ENCODE results near the gene GPAT3. TPM values are rescaled to one million over a fixed set of nuclear protein-coding genes. Genes with fewer than 3 reads are reported as not detected.

Gene GPAT3
- total and polyA plus RNA-seq, 4 donors = 2.5 to 11.6 (median 7.6) TPM

DNA sequence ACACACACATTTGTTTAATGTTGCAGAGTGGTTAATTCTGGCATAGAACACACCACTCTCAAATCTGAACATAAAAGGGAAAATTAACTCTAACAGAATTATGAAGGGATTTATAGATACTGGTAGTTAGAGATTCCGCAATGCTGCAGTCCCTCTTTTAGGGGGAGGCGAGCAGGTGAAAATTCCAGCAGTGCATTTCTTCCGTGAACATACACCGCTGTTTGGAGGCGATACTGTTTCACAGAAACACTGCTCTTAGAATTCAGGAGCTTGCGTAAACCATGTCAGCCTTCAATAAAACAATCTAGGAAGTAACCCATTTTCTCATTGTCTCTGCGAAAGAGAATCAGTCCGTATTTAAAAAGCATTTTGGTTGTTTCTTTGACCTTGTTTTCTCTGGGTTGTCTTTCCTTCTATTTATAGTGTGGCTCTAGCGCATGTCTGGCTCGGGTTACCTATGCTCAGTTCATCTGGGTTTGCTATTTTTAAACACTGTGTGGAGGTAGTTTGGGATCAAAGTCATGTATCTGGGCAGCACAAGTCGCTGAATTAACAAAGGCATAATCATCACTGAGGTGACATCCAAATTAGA lies 90.4 kb downstream of the GPAT3 start:
- Histone ChIP-seq H3K9ac (ENCODE audit: insufficient read depth in 1 of 2, low read length in 2 of 2) (no peak overlapping the region), H3K9me3 (ENCODE audit: control insufficient read depth in 4 of 4, insufficient read depth in 3 of 4, low read length in 3 of 4) (peaks cover 0 to 6% (median 4%) of the 10 kb centered on the region in 4 donors), H3K27me3 (ENCODE audit: control insufficient read depth in 3 of 3, insufficient read depth in 3 of 3, low read length in 2 of 3) (no peaks in the 10 kb centered on the region), H3K36me3 (ENCODE audit: control insufficient read depth in 4 of 4, insufficient read depth in 4 of 4, low read length in 4 of 4) (no peaks in the 10 kb centered on the region), H3K4me3 (no peak overlapping the region), H3K27ac (ENCODE audit: low read depth in 1 of 2, low read length in 1 of 2) (peak overlapping the region in 1 of 2 donors; percentile 91), H3K4me1 (ENCODE audit: control insufficient read depth in 5 of 5, insufficient read depth in 5 of 5, low read length in 5 of 5) (peaks cover 0 to 19% (median 7%) of the 10 kb centered on the region in 5 donors)
- DNase-seq (no peak), ATAC-seq (ENCODE audit: insufficient read depth, low FRiP score) (no peak)
- TF ChIP-seq, protein P1, sequence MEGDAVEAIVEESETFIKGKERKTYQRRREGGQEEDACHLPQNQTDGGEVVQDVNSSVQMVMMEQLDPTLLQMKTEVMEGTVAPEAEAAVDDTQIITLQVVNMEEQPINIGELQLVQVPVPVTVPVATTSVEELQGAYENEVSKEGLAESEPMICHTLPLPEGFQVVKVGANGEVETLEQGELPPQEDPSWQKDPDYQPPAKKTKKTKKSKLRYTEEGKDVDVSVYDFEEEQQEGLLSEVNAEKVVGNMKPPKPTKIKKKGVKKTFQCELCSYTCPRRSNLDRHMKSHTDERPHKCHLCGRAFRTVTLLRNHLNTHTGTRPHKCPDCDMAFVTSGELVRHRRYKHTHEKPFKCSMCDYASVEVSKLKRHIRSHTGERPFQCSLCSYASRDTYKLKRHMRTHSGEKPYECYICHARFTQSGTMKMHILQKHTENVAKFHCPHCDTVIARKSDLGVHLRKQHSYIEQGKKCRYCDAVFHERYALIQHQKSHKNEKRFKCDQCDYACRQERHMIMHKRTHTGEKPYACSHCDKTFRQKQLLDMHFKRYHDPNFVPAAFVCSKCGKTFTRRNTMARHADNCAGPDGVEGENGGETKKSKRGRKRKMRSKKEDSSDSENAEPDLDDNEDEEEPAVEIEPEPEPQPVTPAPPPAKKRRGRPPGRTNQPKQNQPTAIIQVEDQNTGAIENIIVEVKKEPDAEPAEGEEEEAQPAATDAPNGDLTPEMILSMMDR (IDR thresholded peaks at IDR 0.05; ENCODE audit: control extremely low read depth, extremely low read depth) = no peak
- WGBS, 2 donors = 68 to 76% methylated on average over 11 of the region's 11 CpGs

DNA sequence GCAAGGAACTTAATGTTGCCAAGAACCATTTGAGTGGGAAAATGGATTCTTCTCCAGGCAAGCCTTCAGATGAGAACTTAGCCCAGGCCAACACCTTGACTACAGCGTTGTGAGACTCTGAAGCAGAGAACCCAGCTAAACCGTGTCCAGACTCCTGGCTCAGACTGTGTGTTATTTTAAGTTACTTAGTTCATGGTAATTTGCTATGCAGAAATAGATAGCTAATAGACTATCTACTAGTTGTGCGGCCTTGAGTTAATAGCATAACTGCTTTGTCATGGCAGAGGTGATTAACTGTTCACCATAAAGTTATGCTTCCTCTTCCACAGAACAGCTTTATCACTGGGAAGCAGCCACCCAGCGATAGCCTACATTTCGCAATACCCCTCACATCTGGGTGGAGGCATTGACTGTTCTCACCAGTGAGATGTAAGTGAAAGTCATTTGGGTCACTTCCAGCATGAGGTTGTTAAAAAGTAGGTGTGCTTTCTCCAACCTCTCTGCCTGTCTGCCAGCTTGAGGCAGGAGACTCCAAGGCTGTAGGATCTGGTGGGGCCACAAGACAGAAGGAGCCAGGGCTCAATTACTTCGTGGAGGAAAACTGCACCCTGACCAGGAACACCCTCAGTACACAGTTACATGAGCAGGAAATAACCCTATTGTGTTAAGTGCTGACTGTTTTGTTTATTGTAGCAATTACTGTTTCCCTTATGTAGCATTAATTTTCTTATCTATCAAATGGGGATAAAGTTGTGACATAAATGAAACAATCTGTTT lies 94.2 kb downstream of the GPAT3 start:
- peaks cover 0 to 39% (median 4%) of the 10 kb centered on the region in 5 donors for H3K4me1 ChIP-seq (ENCODE audit: control insufficient read depth in 5 of 5, insufficient read depth in 5 of 5, low read length in 5 of 5)
- TF ChIP-seq, protein P1 (IDR thresholded peaks at IDR 0.05; ENCODE audit: control extremely low read depth, extremely low read depth) = no peak
- H3K27me3 ChIP-seq (ENCODE audit: control insufficient read depth in 3 of 3, insufficient read depth in 3 of 3, low read length in 2 of 3) = no peaks in the 10 kb centered on the region
- H3K27ac ChIP-seq (ENCODE audit: low read depth in 1 of 2, low read length in 1 of 2) = peak overlapping the region in 1 of 2 donors; percentile 47
- H3K9ac ChIP-seq (ENCODE audit: insufficient read depth in 1 of 2, low read length in 2 of 2) = no peak overlapping the region
- DNase-seq (peak; percentile 79 to 91 (median 89)), ATAC-seq (ENCODE audit: insufficient read depth, low FRiP score) (peak; percentile 68)
- no peak overlapping the region for H3K4me3 ChIP-seq
- no peaks in the 10 kb centered on the region for H3K9me3 ChIP-seq (ENCODE audit: control insufficient read depth in 4 of 4, insufficient read depth in 3 of 4, low read length in 3 of 4)
- no peaks in the 10 kb centered on the region for H3K36me3 ChIP-seq (ENCODE audit: control insufficient read depth in 4 of 4, insufficient read depth in 4 of 4, low read length in 4 of 4)
- WGBS, 2 donors = 16 to 34% methylated on average over 6 of the region's 6 CpGs

DNA sequence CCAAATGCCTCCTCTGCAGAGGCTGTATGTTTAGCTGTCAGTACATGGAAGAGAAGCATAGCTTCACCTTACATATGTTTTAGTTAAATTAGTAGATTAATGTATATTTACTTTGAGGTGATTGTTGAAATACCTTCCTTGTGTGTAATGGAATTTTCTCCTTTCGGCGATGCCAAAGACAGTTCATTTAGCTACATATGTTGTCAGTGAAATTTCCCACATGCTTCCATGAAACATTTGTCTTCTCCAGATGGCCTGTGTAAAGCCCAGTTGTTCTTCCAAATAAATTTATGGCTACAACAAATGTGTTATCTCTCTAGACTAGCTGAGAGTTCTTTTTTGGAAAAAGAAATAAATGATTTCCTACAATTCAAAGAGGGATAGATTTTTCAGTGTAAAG lies 95.2 kb downstream of the GPAT3 start:
- ATAC-seq (ENCODE audit: insufficient read depth, low FRiP score) (no peak), DNase-seq (peak; percentile 67 to 98 (median 97))
- H3K4me3 ChIP-seq = no peak overlapping the region
- H3K27ac ChIP-seq (ENCODE audit: low read depth in 1 of 2, low read length in 1 of 2) = peak overlapping the region in 1 of 2 donors; percentile 5
- WGBS, 2 donors = 54 to 74% methylated on average over 2 of the region's 2 CpGs
- no peaks in the 10 kb centered on the region for H3K27me3 ChIP-seq (ENCODE audit: control insufficient read depth in 3 of 3, insufficient read depth in 3 of 3, low read length in 2 of 3)
- no peaks in the 10 kb centered on the region for H3K9me3 ChIP-seq (ENCODE audit: control insufficient read depth in 4 of 4, insufficient read depth in 3 of 4, low read length in 3 of 4)
- peaks cover 0 to 39% (median 4%) of the 10 kb centered on the region in 5 donors for H3K4me1 ChIP-seq (ENCODE audit: control insufficient read depth in 5 of 5, insufficient read depth in 5 of 5, low read length in 5 of 5)
- TF ChIP-seq, protein P1 (IDR thresholded peaks at IDR 0.05; ENCODE audit: control extremely low read depth, extremely low read depth) = no peak
- no peaks in the 10 kb centered on the region for H3K36me3 ChIP-seq (ENCODE audit: control insufficient read depth in 4 of 4, insufficient read depth in 4 of 4, low read length in 4 of 4)
- no peak overlapping the region for H3K9ac ChIP-seq (ENCODE audit: insufficient read depth in 1 of 2, low read length in 2 of 2)

Measured in lung (tissue), 12 donors.